HG03575 (cell line): ENCODE results near the gene ZNF699.
"Not testable (repeated sequence)": the region's sequence is repeated elsewhere in the genome, so short reads cannot be mapped to it uniquely, and the experiment has no call there.

Experiments used
- ATAC-seq: cut with Tn5 transposase; IDR thresholded peaks from one replicate; pipeline ENCODE4 v1.9.1; 2021; ENCODE audit not compliant: unreplicated experiment, insufficient number of reproducible peaks, low FRiP score; ENCODE audit errors: extremely low read depth

ZNF699 gene

DNA sequence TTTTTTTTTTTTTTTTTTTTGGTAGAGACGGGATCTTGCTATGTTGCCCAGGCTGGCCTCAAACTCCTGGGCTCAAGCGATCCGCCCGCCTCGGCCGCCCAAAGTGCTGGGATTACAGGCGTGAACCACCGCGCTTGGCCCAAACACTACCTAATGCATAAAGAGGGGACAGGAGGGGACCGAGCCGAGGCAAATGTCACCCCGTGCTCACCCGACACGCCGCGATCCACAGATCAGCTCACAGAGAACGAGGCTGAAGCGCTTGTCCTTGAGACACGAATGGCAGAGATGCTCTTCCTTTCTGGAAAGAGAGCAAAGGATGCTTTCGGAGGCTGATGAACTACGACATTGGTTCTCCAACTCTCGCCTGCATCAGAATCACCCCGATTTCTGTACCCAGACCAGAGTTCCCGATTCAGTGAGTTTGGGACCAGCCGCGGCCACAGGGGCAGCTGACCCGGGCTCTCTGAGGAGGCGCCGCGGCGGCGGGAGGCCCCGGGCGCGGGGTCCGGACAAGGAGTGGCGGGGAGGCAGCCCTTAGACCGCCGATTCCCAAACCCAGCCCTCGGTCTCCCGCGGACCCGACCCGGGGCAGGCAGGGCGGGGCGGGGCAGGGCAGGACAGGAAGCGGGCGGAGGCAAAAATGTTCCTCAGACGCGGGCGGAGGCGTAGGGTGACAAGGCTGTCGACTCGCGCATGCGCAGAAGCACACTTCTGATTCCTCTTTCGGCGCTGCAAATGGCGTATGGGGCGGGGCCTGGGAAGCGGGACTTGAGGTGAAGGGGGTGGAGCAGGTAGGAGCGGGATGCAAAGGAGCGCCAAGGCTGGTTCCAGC, at the start of gene ZNF699:
Gene ZNF699 (minus strand): TSS at position 700 of the 835 bp plus-strand sequence. CDS start 4,719 bp downstream, outside the sequence.
- ATAC-seq, result peak; percentile 75

DNA sequence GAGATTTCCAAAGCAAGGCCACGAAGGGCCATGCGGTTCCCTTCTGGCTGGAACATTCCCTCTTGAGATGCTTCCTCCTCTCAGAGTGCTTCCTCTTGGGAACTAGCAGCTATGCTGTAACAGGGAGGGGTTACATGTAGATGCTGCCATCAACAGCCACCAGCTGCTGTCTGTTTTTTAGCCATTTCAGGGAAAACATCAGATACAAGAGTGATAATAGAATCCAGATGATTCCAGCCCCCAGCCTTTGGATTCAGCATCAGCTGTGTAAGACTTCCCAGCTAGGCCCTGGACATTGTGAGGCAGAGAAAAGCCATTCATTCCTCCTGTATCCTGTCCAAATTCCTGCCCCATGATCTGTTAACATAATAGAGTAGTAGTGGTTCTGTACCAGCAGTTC, 45.0 kb upstream of the ZNF699 start:
- ATAC-seq, result no peak

GRCh38 chr19:9353011-9353410, 43.4 kb upstream of the ZNF699 start:
- no peak for ATAC-seq

- no peak for ATAC-seq
Observed at GRCh38 chr19:9352505-9352904, 42.9 kb upstream of the ZNF699 start.

DNA sequence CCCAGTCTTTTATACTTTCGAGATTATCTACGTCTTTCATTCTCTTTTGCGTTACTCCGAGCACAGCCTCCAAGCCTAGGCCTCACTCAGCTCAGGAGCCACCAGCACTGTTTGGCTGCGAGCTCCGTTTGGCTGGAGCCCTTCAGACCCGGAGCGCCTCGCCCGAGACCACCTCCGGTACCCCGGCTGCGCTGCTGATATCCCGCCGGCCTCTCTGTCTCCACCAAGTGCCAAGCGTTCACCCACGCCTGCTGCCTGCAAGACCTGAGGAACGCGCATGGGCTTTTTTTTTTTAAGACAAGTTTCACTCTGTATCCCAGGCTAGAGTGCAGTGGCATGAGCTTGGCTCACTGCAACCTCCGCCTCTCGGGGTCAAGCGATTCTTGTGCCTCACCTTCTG, 39.0 kb upstream of the ZNF699 start:
- no peak for ATAC-seq

- ATAC-seq, result no peak
Observed at GRCh38 chr19:9348253-9348652, 38.6 kb upstream of the ZNF699 start.

- ATAC-seq, result no peak
Observed at GRCh38 chr19:9345005-9345404, 35.4 kb upstream of the ZNF699 start.

DNA sequence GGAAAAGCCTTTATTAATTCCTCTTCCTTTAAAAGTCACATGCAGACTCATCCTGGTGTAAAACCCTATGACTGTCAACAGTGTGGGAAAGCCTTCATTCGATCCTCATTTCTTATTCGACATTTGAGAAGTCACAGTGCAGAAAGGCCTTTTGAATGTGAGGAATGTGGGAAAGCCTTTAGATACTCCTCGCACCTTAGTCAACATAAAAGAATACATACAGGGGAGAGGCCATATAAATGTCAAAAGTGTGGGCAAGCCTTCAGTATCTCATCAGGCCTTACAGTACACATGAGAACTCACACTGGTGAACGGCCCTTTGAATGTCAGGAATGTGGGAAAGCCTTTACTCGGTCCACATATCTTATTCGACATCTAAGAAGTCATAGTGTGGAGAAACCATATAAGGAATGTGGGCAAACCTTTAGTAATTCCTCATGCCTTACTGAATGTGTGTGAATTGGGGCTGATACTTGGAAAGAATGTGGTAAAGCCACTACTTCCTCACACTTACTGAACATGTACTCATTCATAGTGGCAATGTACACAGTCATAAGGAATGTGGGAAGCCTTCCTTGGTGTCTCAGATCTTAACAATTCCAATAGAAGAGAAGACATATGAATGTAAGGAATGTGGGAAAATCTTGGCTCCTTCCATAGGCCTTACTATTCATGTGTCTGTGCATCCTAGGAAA, 33.1 kb upstream of the ZNF699 start:
- ATAC-seq, result no peak

DNA sequence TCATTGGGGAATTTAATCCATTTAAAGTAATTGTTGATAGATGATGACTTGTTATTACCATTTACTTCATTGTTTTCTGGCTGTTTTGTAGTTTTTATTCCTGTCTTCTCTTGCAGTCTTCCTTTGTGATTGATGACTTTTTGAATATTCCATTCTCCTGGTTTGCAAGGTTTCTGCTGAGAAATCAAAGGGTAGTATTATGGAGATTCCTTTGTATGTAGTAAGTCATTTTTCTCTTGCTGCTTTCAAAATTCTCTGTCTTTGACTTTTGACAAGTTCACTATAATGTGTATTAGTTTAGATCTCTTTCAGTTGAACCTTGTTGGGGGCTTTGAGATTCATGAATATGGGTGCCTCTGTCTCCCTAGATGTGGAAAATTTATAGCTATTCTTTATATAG, 20.4 kb upstream of the ZNF699 start:
- no peak for ATAC-seq

DNA sequence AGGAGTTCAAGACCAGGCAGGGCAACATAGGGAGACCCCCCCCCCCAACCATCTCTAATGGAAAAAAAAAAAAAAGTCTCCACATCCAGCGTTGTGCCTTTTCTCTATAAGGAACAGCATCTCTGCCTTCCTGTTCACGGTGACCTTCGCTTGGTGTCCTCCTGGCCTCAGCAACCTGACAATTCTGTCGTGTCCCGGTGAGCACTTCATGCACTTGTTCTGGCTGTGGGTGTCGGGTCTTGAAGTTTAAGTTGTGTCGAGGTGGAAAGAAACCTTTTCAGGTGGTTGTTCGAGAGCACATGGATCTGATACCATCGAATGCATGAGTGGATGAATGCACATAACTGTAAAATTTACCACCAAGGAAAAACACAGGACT, 14.9 kb upstream of the ZNF699 start:
- no peak for ATAC-seq

GRCh38 chr19:9323919-9324583, 14.4 kb upstream of the ZNF699 start, which contains the start of gene ZNF559:
Gene ZNF559, plus strand, starts transcription at chr19:9324179. Its CDS starts 14,371 bp downstream, at chr19:9338550.
- no peak for ATAC-seq

DNA sequence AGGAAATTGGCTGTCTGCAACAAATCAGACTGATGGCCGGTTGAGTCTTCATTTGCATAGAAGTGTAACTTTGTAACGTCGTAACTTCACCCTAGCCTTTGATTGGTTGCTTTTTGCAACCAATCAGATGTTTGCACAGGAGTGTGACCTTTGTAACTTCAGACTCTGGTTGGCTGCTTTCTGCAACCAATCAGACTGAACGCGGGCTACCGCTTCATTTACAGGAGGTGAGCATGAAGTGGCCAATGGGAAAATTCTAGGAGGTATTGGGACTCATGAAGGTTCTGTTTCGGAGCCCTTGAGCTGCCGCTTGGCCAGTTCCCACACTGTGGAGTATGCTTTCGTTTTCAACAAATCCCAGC, 13.9 kb upstream of the ZNF699 start:
- no peak for ATAC-seq

DNA sequence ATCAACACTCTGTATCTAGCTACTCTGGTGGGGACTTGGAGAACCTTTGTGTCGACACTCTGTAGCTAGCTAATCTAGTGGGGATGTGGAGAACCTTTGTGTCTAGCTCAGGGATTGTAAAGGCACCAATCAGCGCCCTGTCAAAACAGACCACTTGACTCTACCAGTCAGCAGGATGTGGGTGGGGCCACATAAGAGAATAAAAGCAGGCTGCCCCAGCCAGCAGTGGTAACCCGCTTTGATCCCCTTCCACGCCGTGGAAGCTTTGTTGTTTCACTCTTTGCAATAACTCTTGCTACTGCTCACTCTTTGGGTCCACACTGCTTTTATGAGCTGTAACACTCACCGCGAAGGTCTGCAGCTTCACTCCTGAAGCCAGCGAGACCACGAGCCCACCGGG, 12.6 kb upstream of the ZNF699 start:
- ATAC-seq, result not testable (repeated sequence)

- ATAC-seq, result not testable (repeated sequence)
Observed at GRCh38 chr19:9321756-9322155, 12.1 kb upstream of the ZNF699 start.

DNA sequence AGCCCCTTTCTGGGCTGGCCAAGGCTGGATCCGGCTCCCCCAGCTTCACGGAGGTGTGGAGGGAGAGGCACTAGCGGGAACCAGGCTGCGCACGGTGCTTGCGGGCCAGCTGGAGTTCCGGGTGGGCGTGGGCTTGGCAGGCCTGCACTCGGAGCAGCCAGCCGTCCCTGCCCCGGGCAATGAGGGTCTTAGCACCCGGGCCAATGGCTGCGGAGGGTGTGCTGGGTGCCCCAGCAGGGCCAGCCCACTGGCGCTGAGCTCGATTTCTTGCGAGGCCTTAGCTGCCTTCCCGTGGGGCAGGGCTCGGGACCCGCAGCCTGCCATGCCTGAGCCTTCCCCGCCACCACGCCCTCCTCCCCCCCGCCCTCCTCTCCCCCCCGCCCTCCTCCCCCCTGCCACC, 11.7 kb upstream of the ZNF699 start:
- ATAC-seq, result no peak

DNA sequence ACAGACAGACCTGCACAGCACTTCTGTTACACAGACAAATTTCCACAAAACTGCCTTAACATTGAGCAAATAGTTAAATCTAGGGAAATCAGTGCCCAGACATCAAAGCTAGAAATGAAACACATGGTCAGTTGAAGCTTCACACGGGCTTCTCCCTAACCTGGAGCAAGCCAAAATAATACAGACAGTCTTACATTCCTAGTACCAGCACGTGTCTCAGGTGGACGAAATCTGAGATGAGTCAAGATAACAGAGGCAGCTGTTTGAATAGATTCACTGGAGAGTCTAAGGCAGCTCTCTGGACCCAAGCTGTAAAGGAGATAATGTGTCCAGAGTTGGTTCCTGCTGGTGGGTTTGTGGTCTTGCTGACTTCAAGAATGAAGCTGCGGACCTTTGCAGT, 4.1 kb upstream of the ZNF699 start:
- ATAC-seq, result no peak

DNA sequence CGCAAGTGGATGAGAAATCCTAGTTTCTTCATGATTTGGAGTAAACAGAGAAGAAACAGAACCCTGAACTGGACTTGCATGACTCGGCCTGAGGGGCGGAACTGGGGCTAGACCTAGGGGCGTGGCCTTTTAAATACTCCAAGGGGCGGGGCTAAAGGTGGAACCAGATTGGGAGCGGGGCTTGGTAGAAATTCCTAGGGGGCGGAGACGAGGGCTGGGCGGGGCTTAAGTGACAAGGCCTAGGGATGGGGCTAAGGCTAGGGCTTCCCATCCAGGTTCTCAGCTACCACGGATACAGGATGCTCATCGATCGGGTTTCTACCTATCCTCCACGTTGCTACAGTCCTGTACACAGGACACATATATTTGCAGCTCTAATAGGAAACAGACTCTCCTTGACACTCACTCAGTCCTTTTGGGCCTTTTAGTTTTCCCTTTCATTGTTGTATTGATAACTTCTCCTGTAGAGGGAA, 372 bp upstream of the ZNF699 start:
- ATAC-seq, result peak; percentile 29

GRCh38 chr19:9308091-9308770, 1.4 kb downstream of the ZNF699 start:
- ATAC-seq, result no peak

DNA sequence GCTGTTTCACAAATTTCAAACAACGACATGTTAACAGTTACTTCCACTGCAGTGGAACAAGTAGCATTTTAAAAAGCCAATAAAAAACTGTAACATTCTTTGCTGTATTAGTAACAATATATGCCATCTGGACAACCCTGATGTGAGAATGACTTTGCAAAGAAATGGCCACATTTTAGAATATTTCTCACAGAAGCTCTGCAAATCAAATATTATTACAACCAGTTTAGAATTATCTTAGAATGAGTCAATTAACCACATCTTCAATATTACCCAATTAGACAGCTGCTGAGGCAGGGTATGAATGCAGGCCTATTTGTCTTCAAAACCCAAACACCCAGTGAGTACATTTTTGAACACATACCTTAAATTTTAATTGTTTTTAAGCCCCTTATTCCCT, 3.2 kb downstream of the ZNF699 start:
- ATAC-seq, result no peak
